ENCODE results near the gene RMI2. TPM values are rescaled to one million over a fixed set of nuclear protein-coding genes. Genes with fewer than 3 reads are reported as not detected.

Gene RMI2
- total RNA-seq, 1 experiment from 2014 or later: 11.1 TPM

DNA sequence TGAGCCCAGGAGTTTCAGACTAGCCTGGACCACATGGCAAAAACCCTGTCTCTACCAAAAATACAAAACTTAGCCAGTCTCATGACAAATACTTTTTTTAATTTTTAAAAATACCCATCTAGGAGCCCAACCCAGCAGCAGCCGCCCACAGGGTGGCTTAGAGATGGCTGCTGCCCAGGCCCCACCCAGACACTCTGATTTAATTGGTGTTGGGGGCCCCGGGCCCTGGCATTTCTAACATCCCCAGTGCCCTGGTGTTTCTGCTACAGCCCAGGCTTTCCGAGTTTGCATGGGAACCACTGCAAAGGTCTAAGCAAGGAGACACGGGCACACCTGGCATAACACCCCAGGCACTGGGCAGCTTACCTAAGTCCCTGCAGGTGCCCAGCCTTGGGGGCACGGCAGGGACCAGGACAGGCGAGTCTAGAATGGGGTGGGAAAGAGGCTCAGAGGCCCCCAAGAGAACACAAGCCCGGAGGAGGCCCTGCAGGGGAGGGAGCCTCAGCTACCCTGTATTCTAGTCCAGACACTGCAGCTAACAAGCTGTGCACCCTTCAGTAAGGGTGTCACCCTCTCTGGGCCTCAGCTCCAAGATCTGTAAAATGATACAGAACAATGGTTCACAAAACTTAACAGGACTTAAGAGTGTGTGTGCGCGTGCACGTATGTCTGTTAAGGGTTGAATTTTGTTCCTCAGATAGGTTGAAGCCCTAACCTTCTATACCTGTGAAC lies 48.8 kb downstream of the RMI2 start:
- H3K36me3 ChIP-seq (ENCODE audit: control insufficient read depth, insufficient read depth, low read length): no peaks in the 10 kb centered on the region
- no peak overlapping the region for H3K27ac ChIP-seq (ENCODE audit: low read length)
- DNase-seq (ENCODE audit: low read depth, low spot score) (no peak), ATAC-seq (no peak)
- intact Hi-C loops (cut with micrococcal nuclease; ENCODE audit: unreplicated experiment) (no loop called here), in situ Hi-C loops (cut with HindIII; ENCODE audit: low pct_unique_long_range_greater_than_20kb, low sequenced_read_pairs) (no loop called here)
- H3K9me3 ChIP-seq (ENCODE audit: control insufficient read depth, insufficient read depth, low read depth, low read length): no peaks in the 10 kb centered on the region
- H3K4me1 ChIP-seq (ENCODE audit: control insufficient read depth, insufficient read depth, low read length): no peaks in the 10 kb centered on the region
- H3K27me3 ChIP-seq (ENCODE audit: control insufficient read depth, insufficient read depth, low read length): no peaks in the 10 kb centered on the region
- TF ChIP-seq POLR2AphosphoS5 (IDR thresholded peaks at IDR 0.05; ENCODE audit: low read depth, low read length) (no peak), SIN3A (IDR thresholded peaks at IDR 0.05; ENCODE audit: borderline replicate concordance, insufficient read depth, low read depth, low read length) (no peak), TCF7L2 (IDR thresholded peaks at IDR 0.05; ENCODE audit: low read depth, low read length) (no peak)
- TF ChIP-seq, protein P1, sequence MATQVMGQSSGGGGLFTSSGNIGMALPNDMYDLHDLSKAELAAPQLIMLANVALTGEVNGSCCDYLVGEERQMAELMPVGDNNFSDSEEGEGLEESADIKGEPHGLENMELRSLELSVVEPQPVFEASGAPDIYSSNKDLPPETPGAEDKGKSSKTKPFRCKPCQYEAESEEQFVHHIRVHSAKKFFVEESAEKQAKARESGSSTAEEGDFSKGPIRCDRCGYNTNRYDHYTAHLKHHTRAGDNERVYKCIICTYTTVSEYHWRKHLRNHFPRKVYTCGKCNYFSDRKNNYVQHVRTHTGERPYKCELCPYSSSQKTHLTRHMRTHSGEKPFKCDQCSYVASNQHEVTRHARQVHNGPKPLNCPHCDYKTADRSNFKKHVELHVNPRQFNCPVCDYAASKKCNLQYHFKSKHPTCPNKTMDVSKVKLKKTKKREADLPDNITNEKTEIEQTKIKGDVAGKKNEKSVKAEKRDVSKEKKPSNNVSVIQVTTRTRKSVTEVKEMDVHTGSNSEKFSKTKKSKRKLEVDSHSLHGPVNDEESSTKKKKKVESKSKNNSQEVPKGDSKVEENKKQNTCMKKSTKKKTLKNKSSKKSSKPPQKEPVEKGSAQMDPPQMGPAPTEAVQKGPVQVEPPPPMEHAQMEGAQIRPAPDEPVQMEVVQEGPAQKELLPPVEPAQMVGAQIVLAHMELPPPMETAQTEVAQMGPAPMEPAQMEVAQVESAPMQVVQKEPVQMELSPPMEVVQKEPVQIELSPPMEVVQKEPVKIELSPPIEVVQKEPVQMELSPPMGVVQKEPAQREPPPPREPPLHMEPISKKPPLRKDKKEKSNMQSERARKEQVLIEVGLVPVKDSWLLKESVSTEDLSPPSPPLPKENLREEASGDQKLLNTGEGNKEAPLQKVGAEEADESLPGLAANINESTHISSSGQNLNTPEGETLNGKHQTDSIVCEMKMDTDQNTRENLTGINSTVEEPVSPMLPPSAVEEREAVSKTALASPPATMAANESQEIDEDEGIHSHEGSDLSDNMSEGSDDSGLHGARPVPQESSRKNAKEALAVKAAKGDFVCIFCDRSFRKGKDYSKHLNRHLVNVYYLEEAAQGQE (IDR thresholded peaks at IDR 0.05; ENCODE audit: insufficient read depth in 1 of 2, low read depth in 2 of 2, low read length in 1 of 2): no peak
- TF ChIP-seq, protein P2, sequence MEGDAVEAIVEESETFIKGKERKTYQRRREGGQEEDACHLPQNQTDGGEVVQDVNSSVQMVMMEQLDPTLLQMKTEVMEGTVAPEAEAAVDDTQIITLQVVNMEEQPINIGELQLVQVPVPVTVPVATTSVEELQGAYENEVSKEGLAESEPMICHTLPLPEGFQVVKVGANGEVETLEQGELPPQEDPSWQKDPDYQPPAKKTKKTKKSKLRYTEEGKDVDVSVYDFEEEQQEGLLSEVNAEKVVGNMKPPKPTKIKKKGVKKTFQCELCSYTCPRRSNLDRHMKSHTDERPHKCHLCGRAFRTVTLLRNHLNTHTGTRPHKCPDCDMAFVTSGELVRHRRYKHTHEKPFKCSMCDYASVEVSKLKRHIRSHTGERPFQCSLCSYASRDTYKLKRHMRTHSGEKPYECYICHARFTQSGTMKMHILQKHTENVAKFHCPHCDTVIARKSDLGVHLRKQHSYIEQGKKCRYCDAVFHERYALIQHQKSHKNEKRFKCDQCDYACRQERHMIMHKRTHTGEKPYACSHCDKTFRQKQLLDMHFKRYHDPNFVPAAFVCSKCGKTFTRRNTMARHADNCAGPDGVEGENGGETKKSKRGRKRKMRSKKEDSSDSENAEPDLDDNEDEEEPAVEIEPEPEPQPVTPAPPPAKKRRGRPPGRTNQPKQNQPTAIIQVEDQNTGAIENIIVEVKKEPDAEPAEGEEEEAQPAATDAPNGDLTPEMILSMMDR (IDR thresholded peaks at IDR 0.05): no peak
- CTCF ChIA-PET: interaction anchor here (0.6 kb wide), 1 partner anchor 323 kb away, joined by 4 read pairs; no protein-coding TSS in a partner anchor
- BruUV-seq (replicated peaks): no TSS peak
- POLR2A ChIA-PET: interaction anchor here (0.6 kb wide), 1 partner anchor 322 kb away, joined by 3 read pairs; no protein-coding TSS in a partner anchor
- no peak overlapping the region for H3K4me3 ChIP-seq (ENCODE audit: low read depth in 2 of 2, low read length in 2 of 2)

DNA sequence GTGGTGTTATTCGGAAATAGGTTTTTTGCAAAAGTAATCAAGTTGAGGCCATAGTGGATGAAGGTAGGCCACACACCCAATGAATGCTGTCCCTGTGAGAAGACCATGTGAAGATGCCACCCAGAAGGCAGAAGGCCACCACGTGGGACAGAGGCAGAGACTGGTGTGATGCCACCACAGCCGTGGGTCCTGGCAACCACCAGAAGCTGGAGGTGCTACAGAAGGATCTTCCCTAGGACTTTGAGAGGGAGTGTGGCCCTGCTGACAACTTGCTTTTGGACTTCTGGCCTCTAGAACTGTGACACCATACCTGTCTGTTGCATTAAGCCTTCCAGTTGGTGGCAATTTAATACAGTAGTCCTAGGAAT lies 49.3 kb downstream of the RMI2 start:
- Histone ChIP-seq H3K4me1 (ENCODE audit: control insufficient read depth, insufficient read depth, low read length) (no peaks in the 10 kb centered on the region), H3K36me3 (ENCODE audit: control insufficient read depth, insufficient read depth, low read length) (no peaks in the 10 kb centered on the region), H3K27me3 (ENCODE audit: control insufficient read depth, insufficient read depth, low read length) (no peaks in the 10 kb centered on the region), H3K27ac (ENCODE audit: low read length) (no peak overlapping the region), H3K4me3 (ENCODE audit: low read depth in 2 of 2, low read length in 2 of 2) (no peak overlapping the region), H3K9me3 (ENCODE audit: control insufficient read depth, insufficient read depth, low read depth, low read length) (no peaks in the 10 kb centered on the region)
- TF ChIP-seq SIN3A (IDR thresholded peaks at IDR 0.05; ENCODE audit: borderline replicate concordance, insufficient read depth, low read depth, low read length) (no peak), TCF7L2 (IDR thresholded peaks at IDR 0.05; ENCODE audit: low read depth, low read length) (no peak), POLR2AphosphoS5 (IDR thresholded peaks at IDR 0.05; ENCODE audit: low read depth, low read length) (no peak)
- TF ChIP-seq, protein P1 (IDR thresholded peaks at IDR 0.05; ENCODE audit: insufficient read depth in 1 of 2, low read depth in 2 of 2, low read length in 1 of 2): no peak
- TF ChIP-seq, protein P2 (IDR thresholded peaks at IDR 0.05): no peak
- intact Hi-C loops (cut with micrococcal nuclease; ENCODE audit: unreplicated experiment) (no loop called here), in situ Hi-C loops (cut with HindIII; ENCODE audit: low pct_unique_long_range_greater_than_20kb, low sequenced_read_pairs) (no loop called here)
- CTCF ChIA-PET: interaction anchor here (0.6 kb wide), 2 partner anchors 20 to 323 kb away, joined by 4 read pairs; no protein-coding TSS in a partner anchor
- POLR2A ChIA-PET: no interaction called here
- DNase-seq (ENCODE audit: low read depth, low spot score): no peak
- ATAC-seq: no peak
- BruUV-seq (replicated peaks): no TSS peak
